Measurements from ENCODE around the gene CTSO. TPM values are rescaled to one million over a fixed set of nuclear protein-coding genes. Genes with fewer than 3 reads are reported as not detected.

The CTSO gene
- total and polyA plus RNA-seq, 4 donors: 8.0 to 58.3 (median 15.2) TPM

DNA sequence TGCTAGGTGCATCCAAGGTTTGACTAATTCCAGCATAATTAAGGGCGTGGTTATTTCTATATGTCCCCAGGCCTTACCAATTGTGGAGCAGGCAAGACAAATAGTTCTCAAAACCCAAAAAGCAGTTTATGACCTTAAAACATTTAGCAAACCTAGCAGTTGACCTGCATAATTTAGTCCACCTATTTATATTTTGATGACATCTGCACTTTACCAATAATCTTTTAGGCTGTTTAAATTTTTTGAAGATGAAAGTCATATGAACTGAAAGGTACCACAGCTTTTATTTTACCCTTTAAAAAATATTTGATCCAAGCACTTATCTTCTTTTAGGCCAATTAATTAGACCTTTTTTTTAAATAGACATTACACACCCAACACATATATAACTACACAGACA, 77.8 kb downstream of the CTSO start:
- Histone ChIP-seq H3K9ac (ENCODE audit: insufficient read depth in 1 of 2, low read length in 2 of 2) (no peak overlapping the region), H3K36me3 (ENCODE audit: control insufficient read depth in 4 of 4, insufficient read depth in 4 of 4, low read length in 4 of 4) (no peaks in the 10 kb centered on the region), H3K27ac (ENCODE audit: low read depth in 1 of 2, low read length in 1 of 2) (no peak overlapping the region), H3K9me3 (ENCODE audit: control insufficient read depth in 4 of 4, insufficient read depth in 3 of 4, low read length in 3 of 4) (peaks cover 0 to 10% (median 1%) of the 10 kb centered on the region in 4 donors), H3K27me3 (ENCODE audit: control insufficient read depth in 3 of 3, insufficient read depth in 3 of 3, low read length in 2 of 3) (no peaks in the 10 kb centered on the region), H3K4me1 (ENCODE audit: control insufficient read depth in 5 of 5, insufficient read depth in 5 of 5, low read length in 5 of 5) (no peaks in the 10 kb centered on the region), H3K4me3 (no peak overlapping the region)
- 84 to 86% methylated on average over 1 of the region's 1 CpG for WGBS, 2 donors
- DNase-seq (no peak), ATAC-seq (ENCODE audit: insufficient read depth, low FRiP score) (no peak)
- TF ChIP-seq, protein P1, sequence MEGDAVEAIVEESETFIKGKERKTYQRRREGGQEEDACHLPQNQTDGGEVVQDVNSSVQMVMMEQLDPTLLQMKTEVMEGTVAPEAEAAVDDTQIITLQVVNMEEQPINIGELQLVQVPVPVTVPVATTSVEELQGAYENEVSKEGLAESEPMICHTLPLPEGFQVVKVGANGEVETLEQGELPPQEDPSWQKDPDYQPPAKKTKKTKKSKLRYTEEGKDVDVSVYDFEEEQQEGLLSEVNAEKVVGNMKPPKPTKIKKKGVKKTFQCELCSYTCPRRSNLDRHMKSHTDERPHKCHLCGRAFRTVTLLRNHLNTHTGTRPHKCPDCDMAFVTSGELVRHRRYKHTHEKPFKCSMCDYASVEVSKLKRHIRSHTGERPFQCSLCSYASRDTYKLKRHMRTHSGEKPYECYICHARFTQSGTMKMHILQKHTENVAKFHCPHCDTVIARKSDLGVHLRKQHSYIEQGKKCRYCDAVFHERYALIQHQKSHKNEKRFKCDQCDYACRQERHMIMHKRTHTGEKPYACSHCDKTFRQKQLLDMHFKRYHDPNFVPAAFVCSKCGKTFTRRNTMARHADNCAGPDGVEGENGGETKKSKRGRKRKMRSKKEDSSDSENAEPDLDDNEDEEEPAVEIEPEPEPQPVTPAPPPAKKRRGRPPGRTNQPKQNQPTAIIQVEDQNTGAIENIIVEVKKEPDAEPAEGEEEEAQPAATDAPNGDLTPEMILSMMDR (IDR thresholded peaks at IDR 0.05; ENCODE audit: control extremely low read depth, extremely low read depth): no peak

Other genes with a start within 250 kb of the CTSO start
- 10 to 100 TPM; 16.5 to 36.9 TPM for gene GUCY1B1, start 194.8 kb downstream of the CTSO start, total RNA-seq
- 10 to 100 TPM in 1 of 2 donors, 1 to 10 TPM in 1; 9.4 to 10.2 TPM for gene GUCY1B1, start 194.8 kb downstream of the CTSO start, polyA plus RNA-seq
- gene ASIC5, start 87.6 kb downstream of the CTSO start, total RNA-seq: not detected
- gene ASIC5, start 87.6 kb downstream of the CTSO start, polyA plus RNA-seq: not detected
- gene TDO2, start 50.2 kb downstream of the CTSO start, total RNA-seq: 10 to 100 TPM in 1 of 2 donors, 1 to 10 TPM in 1; 2.6 to 27.4 TPM
- 1 to 10 TPM in 1 of 2 donors, under 1 TPM in 1; 0.43 to 5.6 TPM for gene TDO2, start 50.2 kb downstream of the CTSO start, polyA plus RNA-seq

Data from lung (tissue), 12 donors.